A673 (cell line): ENCODE data around the gene TNPO3.

Experiments
- EZH2 ChIP-seq: fragments of 200-600 bp; sonication (generic); IDR thresholded peaks from 2 replicates; pipeline ENCODE4 v1.6.1; 2017; ENCODE audit warnings: borderline replicate concordance, low read depth, mild to moderate bottlenecking, mixed read lengths, antibody characterized with exemption, low read length; ENCODE audit not compliant: poor library complexity, severe bottlenecking
- TF ChIP-seq, protein P1 (sequence below): fragments of 300-800, 200-600 bp; sonication (generic); conservative IDR thresholded peaks from 2 replicates; pipeline ENCODE4 v1.5.1; 2017; ENCODE audit warnings: low read depth, mild to moderate bottlenecking, antibody characterized with exemption, low read length, moderate library complexity, mixed read lengths

GRCh38 chr7:129005186-129005585 lies 49.7 kb downstream of the TNPO3 start:
- TF ChIP-seq, protein P1, sequence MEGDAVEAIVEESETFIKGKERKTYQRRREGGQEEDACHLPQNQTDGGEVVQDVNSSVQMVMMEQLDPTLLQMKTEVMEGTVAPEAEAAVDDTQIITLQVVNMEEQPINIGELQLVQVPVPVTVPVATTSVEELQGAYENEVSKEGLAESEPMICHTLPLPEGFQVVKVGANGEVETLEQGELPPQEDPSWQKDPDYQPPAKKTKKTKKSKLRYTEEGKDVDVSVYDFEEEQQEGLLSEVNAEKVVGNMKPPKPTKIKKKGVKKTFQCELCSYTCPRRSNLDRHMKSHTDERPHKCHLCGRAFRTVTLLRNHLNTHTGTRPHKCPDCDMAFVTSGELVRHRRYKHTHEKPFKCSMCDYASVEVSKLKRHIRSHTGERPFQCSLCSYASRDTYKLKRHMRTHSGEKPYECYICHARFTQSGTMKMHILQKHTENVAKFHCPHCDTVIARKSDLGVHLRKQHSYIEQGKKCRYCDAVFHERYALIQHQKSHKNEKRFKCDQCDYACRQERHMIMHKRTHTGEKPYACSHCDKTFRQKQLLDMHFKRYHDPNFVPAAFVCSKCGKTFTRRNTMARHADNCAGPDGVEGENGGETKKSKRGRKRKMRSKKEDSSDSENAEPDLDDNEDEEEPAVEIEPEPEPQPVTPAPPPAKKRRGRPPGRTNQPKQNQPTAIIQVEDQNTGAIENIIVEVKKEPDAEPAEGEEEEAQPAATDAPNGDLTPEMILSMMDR = no peak
- TF ChIP-seq EZH2 = no peak
